GM20000 (cell line): Measurements from ENCODE around the gene HTT.

ENCODE experiments used
- DNase-seq: peaks from one replicate; pipeline ENCODE4 v3.0.0; 2012; ENCODE audit warnings: low spot score
- TF ChIP-seq, protein P1 (sequence below): IDR thresholded peaks from 2 replicates; pipeline ENCODE4 v1.5.1; 2012; ENCODE audit warnings: mild to moderate bottlenecking, control low read depth; ENCODE audit errors: extremely low read depth, missing control alignments

HTT gene

DNA sequence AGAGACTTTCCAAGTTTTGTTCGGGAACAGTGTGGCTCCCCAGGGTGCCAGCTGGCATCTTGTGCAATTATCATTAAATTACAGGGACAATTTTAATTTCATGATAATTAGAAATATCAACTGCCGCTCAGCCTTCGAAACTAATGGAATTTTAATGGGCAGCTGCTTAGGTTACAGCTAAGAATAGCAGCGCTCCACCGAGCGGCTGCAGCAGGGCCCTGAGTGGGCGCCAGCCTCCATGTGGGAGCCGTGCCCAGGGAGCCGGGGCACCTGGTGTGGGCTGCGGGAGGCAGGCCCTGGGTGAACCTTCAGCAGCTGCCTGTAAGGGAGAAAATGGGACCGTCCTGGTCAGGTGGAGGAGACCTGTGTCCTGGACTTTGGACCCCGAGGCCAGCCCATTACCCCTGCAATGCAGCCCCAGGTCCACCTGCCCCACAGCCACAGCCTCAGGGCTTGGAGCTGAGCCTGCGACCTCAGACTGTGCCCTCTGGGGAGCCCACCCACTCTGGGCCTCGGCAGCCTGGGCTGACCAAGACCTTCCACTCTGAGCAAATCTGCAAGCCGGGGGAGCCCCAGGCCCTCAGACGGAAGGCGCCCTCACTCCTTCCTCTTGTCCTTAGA, 195.6 kb downstream of the HTT start:
- TF ChIP-seq, protein P1, sequence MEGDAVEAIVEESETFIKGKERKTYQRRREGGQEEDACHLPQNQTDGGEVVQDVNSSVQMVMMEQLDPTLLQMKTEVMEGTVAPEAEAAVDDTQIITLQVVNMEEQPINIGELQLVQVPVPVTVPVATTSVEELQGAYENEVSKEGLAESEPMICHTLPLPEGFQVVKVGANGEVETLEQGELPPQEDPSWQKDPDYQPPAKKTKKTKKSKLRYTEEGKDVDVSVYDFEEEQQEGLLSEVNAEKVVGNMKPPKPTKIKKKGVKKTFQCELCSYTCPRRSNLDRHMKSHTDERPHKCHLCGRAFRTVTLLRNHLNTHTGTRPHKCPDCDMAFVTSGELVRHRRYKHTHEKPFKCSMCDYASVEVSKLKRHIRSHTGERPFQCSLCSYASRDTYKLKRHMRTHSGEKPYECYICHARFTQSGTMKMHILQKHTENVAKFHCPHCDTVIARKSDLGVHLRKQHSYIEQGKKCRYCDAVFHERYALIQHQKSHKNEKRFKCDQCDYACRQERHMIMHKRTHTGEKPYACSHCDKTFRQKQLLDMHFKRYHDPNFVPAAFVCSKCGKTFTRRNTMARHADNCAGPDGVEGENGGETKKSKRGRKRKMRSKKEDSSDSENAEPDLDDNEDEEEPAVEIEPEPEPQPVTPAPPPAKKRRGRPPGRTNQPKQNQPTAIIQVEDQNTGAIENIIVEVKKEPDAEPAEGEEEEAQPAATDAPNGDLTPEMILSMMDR = no peak
- no peak for DNase-seq

DNA sequence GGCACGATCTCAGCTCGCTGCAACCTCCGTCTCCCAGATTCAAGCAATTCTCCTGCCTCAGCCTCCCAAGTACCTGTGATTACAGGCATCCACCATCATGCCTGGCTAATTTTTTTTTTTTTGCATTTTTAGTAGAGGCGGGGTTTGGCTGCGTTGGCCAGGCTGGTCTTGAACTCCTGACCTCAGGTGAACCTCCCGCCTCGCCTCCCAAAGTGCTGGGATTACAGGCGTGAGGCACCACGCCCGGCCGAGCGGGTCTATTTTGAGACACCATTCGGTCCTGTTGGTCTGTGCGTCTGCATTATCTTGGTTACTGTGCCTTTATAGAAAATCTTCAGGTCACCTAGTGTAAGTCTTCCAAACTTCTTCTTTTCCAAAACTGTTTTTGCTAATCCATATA, 196.7 kb downstream of the HTT start:
- TF ChIP-seq, protein P1 = no peak

DNA sequence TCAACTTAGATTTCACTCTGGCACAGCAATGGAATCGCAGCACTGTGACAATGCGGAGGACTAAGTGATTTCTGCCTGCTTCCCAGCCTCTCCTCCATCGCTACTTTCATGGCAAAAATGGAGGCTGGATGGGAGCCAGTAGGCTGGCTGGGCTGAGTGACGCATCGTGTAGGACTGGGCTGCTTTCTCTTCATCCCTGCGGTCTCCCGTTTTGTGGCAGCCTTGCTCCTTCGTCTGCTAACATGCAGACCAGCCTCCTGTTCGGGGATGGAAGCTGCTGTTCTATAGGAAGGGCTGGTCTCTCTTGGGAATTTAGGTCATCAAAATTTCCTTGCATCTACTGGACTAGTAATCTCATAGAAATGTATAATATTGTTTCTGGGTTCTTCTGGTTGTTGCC, 202.5 kb downstream of the HTT start:
- no peak for DNase-seq
- TF ChIP-seq, protein P1 = no peak

More for the DNA sequence above, 196.7 kb downstream of the HTT start:
- no peak for DNase-seq

DNA sequence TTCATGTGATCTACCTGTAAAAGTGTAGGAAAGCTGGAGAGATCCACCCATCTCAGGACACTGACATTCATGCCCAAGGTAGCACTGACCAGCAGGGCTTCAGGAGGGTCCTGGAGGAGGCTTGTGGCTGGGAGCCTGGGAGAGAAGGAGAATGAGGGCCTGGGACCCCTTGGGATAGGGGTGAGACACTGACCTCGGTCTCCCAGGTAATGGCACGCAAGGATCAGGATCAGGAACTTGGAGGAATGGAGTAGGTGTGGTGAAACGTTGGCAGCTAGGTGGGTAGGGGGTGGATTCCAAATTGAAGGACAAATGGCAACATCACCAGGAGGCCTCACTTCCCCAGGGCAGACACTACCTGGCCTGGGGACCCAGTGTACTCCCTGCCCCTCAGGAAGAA, 206.0 kb downstream of the HTT start:
- DNase-seq = no peak
- TF ChIP-seq, protein P1 = no peak

DNA sequence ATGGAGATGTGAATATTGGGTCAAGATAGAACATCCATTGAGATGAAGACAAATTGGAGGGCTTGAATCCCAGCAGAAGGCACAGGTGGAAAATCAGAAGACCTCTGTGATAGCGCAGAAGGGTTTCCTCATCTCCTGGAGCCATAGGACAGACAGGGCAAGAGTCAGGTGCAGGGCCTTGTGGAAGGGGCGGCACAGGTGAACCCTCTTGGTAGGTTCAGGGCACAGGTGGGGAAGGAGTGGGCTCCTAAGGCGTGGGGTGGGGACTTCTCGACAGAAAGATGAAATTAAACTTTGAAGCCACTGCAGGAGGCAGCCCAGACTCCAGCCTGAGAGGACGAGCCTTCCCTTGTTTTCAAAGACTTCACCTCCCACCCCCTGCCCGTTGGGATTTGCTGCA, 209.0 kb downstream of the HTT start:
- TF ChIP-seq, protein P1 = no peak
- no peak for DNase-seq

DNA sequence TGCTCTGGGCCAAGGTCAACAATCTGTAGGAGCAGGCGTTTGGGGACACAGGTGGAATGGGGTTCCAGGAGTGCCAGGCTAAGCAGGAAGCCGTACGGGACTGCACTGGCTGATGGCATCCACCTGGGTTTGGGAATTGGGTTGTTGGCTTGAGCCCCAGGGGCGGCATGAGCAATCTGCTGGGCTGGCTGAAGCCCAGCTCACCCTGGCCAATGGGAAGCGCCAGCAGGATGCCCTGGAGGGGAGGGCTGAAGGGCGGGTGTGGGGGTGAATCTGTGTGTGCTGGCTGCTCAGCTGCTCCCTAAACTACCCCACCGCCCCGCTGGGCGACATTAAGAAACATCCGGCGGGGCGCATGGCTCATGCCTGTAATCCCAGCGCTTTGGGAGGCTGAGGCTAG, 209.4 kb downstream of the HTT start:
- DNase-seq = no peak

DNA sequence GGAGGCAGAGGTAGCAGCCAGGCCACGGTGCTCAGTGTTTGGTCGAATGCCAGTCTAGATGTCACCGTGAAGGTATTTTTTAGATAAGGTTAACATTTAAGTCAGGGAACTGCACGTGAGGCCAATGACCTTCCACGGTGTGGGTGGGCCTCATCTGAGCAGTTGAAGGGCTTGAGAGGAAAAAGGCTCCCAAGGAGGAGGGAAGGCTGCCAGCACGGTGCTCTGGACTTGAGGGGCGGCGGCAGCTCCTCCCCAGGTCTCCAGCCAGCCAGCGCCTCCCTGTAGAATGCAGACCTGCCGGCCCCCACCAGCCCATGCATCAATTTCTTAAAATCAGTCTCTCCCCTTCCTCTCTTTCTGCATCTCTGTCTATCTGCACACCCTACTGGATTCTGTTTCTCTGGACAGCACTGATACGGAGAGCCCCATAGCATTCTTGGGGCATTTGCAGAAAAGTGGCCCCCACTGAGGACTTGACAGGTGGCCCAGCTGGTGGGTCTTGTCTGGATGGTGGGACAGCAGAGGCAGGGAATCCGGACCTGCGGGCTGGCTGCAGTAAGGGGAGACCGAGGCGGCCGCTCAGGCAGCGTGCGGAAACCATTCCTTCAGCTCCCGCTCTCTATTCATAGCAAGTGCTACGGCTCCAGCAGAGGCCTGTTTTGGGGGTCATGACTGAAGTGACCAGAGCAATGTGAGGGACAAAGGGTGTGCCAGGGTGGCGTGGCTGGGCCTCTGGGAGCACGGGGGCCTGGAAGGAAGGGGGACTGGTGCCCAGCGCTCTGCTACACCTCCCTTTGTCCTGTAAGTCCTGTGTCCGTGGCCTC, 210.5 kb downstream of the HTT start:
- no peak for DNase-seq
- TF ChIP-seq, protein P1 = no peak

More for the DNA sequence above, 209.4 kb downstream of the HTT start:
- TF ChIP-seq, protein P1 = no peak
